Measurements from ENCODE around the gene ATRNL1. TPM values are rescaled to one million over a fixed set of nuclear protein-coding genes. Genes with fewer than 3 reads are reported as not detected.

The ATRNL1 gene
- 17.4 and 18.7 TPM in 2 replicates for total RNA-seq
- 3.7 and 5.9 TPM in 2 replicates for polyA plus RNA-seq

- TF ChIP-seq EZH2phosphoT487 (IDR thresholded peaks at IDR 0.05; ENCODE audit: low read depth, severe bottlenecking, unreplicated experiment) (no peak), CTCF (IDR thresholded peaks at IDR 0.05; ENCODE audit: poor library complexity) (no peak), EZH2 (IDR thresholded peaks at IDR 0.05; ENCODE audit: borderline replicate concordance) (no peak)
- Histone ChIP-seq H3K4me3 (peak within 1 kb of the TSS; percentile 88), H3K9me2 (replicated peaks; ENCODE audit: insufficient read depth) (no peaks in the 10 kb centered on the region), H3K36me3 (replicated peaks; ENCODE audit: insufficient read depth, low read depth) (no peaks in the 10 kb centered on the region), H4K20me1 (ENCODE audit: insufficient read depth, poor library complexity, severe bottlenecking) (no peaks in the 10 kb centered on the region), H3K27me3 (peaks cover 51% of the 10 kb centered on the region), H3K4me2 (peak within 1 kb of the TSS; percentile 93), H3K27ac (peak within 1 kb of the TSS; percentile 93), H3K4me1 (ENCODE audit: insufficient read depth) (no peaks in the 10 kb centered on the region), H3K9me3 (ENCODE audit: low read depth) (no peaks in the 10 kb centered on the region), H2AFZ (peak within 1 kb of the TSS; percentile 94), H3K79me2 (peaks cover 3% of the 10 kb centered on the region)
- peak; percentile 76 for DNase-seq (ENCODE audit: low spot score)
- 2% methylated on average over 41 of the region's 70 CpGs for WGBS (ENCODE audit: low lambda C conversion rate, missing lambda C conversion rate)
Observed at GRCh38 chr10:115093286-115093775, at the start of gene ATRNL1. Gene ATRNL1 (plus strand): TSS chr10:115093365. CDS start chr10:115093751, 386 bp downstream.

GRCh38 chr10:115043719-115044118, 49.4 kb upstream of the ATRNL1 start:
- 88% methylated on average over 4 of the region's 4 CpGs for WGBS (ENCODE audit: low lambda C conversion rate, missing lambda C conversion rate)
- Histone ChIP-seq H3K36me3 (replicated peaks; ENCODE audit: insufficient read depth, low read depth) (no peaks in the 10 kb centered on the region), H3K9me2 (replicated peaks; ENCODE audit: insufficient read depth) (no peaks in the 10 kb centered on the region), H3K4me3 (no peak overlapping the region), H3K27ac (no peak overlapping the region), H3K27me3 (no peaks in the 10 kb centered on the region), H3K9me3 (ENCODE audit: low read depth) (no peaks in the 10 kb centered on the region), H3K4me2 (no peak overlapping the region), H3K4me1 (ENCODE audit: insufficient read depth) (no peaks in the 10 kb centered on the region), H2AFZ (no peak overlapping the region), H4K20me1 (ENCODE audit: insufficient read depth, poor library complexity, severe bottlenecking) (no peaks in the 10 kb centered on the region), H3K79me2 (no peaks in the 10 kb centered on the region)
- DNase-seq (ENCODE audit: low spot score) = no peak
- no peak for TF ChIP-seq EZH2 (IDR thresholded peaks at IDR 0.05; ENCODE audit: borderline replicate concordance)
- no peak for TF ChIP-seq CTCF (IDR thresholded peaks at IDR 0.05; ENCODE audit: poor library complexity)
- no peak for TF ChIP-seq EZH2phosphoT487 (IDR thresholded peaks at IDR 0.05; ENCODE audit: low read depth, severe bottlenecking, unreplicated experiment)

- no peaks in the 10 kb centered on the region for H3K27me3 ChIP-seq
- no peak for TF ChIP-seq EZH2phosphoT487 (IDR thresholded peaks at IDR 0.05; ENCODE audit: low read depth, severe bottlenecking, unreplicated experiment)
- no peak for TF ChIP-seq CTCF (IDR thresholded peaks at IDR 0.05; ENCODE audit: poor library complexity)
- no peak for TF ChIP-seq EZH2 (IDR thresholded peaks at IDR 0.05; ENCODE audit: borderline replicate concordance)
- DNase-seq (ENCODE audit: low spot score) = no peak
- no peaks in the 10 kb centered on the region for H4K20me1 ChIP-seq (ENCODE audit: insufficient read depth, poor library complexity, severe bottlenecking)
- H3K36me3 ChIP-seq (replicated peaks; ENCODE audit: insufficient read depth, low read depth) = no peaks in the 10 kb centered on the region
- H2AFZ ChIP-seq = no peak overlapping the region
- 90% methylated on average over 1 of the region's 1 CpG for WGBS (ENCODE audit: low lambda C conversion rate, missing lambda C conversion rate)
- no peaks in the 10 kb centered on the region for H3K9me3 ChIP-seq (ENCODE audit: low read depth)
- H3K9me2 ChIP-seq (replicated peaks; ENCODE audit: insufficient read depth) = no peaks in the 10 kb centered on the region
- no peaks in the 10 kb centered on the region for H3K4me1 ChIP-seq (ENCODE audit: insufficient read depth)
- no peak overlapping the region for H3K27ac ChIP-seq
- no peaks in the 10 kb centered on the region for H3K79me2 ChIP-seq
- no peak overlapping the region for H3K4me3 ChIP-seq
- no peak overlapping the region for H3K4me2 ChIP-seq
Observed at GRCh38 chr10:115044891-115045290, 48.3 kb upstream of the ATRNL1 start.

All from hepatocyte (in vitro differentiated cells).